TTC549 (cell line): ENCODE results near the gene LTO1.

Experiments
- FAIRE-seq: peaks from 2 replicates; lab custom pipeline; 2012; peaks lifted over from hg19 to GRCh38; lab: Jason Lieb, UNC

LTO1 gene

GRCh38 chr11:69674886-69675714 lies at the start of gene LTO1:
Gene LTO1 (minus strand): TSS chr11:69675353. CDS start chr11:69675239, 114 bp downstream.
- no peak for FAIRE-seq

- FAIRE-seq = no peak
These were observed 46.6 kb upstream of the LTO1 start for GRCh38 chr11:69721745-69722144.

GRCh38 chr11:69721106-69721505 lies 46.0 kb upstream of the LTO1 start:
- FAIRE-seq = no peak

- no peak for FAIRE-seq
These were observed 43.8 kb upstream of the LTO1 start for GRCh38 chr11:69718912-69719311.

- FAIRE-seq = no peak
These were observed 43.0 kb upstream of the LTO1 start for GRCh38 chr11:69718147-69718546.

GRCh38 chr11:69716891-69717747 lies 42.0 kb upstream of the LTO1 start:
- FAIRE-seq = no peak

GRCh38 chr11:69716099-69716498 lies 40.9 kb upstream of the LTO1 start:
- FAIRE-seq = no peak

GRCh38 chr11:69715446-69715845 lies 40.3 kb upstream of the LTO1 start:
- no peak for FAIRE-seq

- no peak for FAIRE-seq
These were observed 37.0 kb upstream of the LTO1 start for GRCh38 chr11:69711822-69712801.

- no peak for FAIRE-seq
These were observed 33.7 kb upstream of the LTO1 start for GRCh38 chr11:69708736-69709401.

GRCh38 chr11:69707176-69707575 lies 32.0 kb upstream of the LTO1 start:
- FAIRE-seq = no peak

- FAIRE-seq = no peak
These were observed 31.0 kb upstream of the LTO1 start for GRCh38 chr11:69705901-69706787.

GRCh38 chr11:69705351-69705811 lies 30.2 kb upstream of the LTO1 start:
- FAIRE-seq = no peak

- FAIRE-seq = no peak
These were observed 29.5 kb upstream of the LTO1 start for GRCh38 chr11:69704508-69705253.

- no peak for FAIRE-seq
These were observed 28.8 kb upstream of the LTO1 start, which contains the start of gene FGF19 for GRCh38 chr11:69703768-69704507. Gene FGF19 (minus strand): TSS chr11:69704022. CDS start chr11:69703876, 146 bp downstream.

- no peak for FAIRE-seq
These were observed 28.3 kb upstream of the LTO1 start for GRCh38 chr11:69703453-69703767.

GRCh38 chr11:69702769-69703452 lies 27.8 kb upstream of the LTO1 start:
- no peak for FAIRE-seq

GRCh38 chr11:69702239-69702691 lies 27.1 kb upstream of the LTO1 start:
- FAIRE-seq = no peak
